ENCODE results near the gene PALM2AKAP2.

The PALM2AKAP2 gene

DNA sequence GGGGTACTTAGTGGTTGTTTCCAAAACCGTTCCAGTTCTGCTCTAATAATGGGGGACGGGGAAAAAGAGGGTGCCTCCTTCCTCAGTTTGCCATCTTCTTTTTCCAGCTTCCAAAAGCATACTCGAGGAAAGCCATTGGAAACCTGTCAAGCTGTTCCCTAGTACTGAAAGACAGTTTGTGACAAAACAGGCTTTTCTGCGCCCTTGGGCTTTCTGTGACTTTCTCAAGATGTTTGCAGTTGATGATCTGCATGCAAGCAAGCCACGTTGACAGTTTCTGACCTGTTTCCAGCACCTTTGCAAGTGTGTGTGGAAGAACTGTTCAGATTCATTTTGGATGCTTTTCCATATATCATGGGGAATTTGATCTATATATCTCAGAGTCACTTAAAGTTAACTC, 26.7 kb upstream of the PALM2AKAP2 start:
- Mint-ChIP-seq H3K9me3 (no peaks in the 10 kb centered on the region), H3K36me3 (ENCODE audit: low read depth) (no peaks in the 10 kb centered on the region), H3K27me3 (ENCODE audit: low read depth) (no peaks in the 10 kb centered on the region), H3K4me3 (no peak overlapping the region), H3K27ac (no peak overlapping the region), H3K4me1 (peaks cover 15% of the 10 kb centered on the region)
- TF ChIP-seq, protein P1, sequence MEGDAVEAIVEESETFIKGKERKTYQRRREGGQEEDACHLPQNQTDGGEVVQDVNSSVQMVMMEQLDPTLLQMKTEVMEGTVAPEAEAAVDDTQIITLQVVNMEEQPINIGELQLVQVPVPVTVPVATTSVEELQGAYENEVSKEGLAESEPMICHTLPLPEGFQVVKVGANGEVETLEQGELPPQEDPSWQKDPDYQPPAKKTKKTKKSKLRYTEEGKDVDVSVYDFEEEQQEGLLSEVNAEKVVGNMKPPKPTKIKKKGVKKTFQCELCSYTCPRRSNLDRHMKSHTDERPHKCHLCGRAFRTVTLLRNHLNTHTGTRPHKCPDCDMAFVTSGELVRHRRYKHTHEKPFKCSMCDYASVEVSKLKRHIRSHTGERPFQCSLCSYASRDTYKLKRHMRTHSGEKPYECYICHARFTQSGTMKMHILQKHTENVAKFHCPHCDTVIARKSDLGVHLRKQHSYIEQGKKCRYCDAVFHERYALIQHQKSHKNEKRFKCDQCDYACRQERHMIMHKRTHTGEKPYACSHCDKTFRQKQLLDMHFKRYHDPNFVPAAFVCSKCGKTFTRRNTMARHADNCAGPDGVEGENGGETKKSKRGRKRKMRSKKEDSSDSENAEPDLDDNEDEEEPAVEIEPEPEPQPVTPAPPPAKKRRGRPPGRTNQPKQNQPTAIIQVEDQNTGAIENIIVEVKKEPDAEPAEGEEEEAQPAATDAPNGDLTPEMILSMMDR (IDR thresholded peaks at IDR 0.05; ENCODE audit: unreplicated experiment in 3 of 3) = no peak

DNA sequence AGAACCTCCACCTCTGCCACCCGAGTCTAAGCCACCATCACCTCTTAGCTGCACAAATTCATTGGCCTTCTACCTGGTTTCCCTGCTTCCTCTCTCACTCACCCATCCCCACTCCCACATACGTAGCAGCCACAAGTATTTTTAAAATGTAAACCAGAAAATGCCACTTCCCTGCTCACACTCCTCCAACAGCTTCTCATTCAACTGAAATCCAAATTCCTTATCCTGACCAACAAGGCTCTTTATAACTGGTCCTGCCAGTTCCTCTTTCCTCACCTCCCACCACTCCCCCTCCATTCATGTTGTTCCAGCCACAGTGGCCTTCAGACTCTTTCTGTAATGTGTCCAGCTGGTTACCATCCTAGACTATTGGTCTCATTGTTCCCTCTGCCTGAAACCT, 25.0 kb upstream of the PALM2AKAP2 start:
- Mint-ChIP-seq H3K9me3 (no peaks in the 10 kb centered on the region), H3K36me3 (ENCODE audit: low read depth) (no peaks in the 10 kb centered on the region), H3K4me3 (no peak overlapping the region), H3K4me1 (peaks cover 15% of the 10 kb centered on the region), H3K27ac (no peak overlapping the region), H3K27me3 (ENCODE audit: low read depth) (no peaks in the 10 kb centered on the region)
- TF ChIP-seq, protein P1 (IDR thresholded peaks at IDR 0.05; ENCODE audit: unreplicated experiment in 3 of 3) = no peak

DNA sequence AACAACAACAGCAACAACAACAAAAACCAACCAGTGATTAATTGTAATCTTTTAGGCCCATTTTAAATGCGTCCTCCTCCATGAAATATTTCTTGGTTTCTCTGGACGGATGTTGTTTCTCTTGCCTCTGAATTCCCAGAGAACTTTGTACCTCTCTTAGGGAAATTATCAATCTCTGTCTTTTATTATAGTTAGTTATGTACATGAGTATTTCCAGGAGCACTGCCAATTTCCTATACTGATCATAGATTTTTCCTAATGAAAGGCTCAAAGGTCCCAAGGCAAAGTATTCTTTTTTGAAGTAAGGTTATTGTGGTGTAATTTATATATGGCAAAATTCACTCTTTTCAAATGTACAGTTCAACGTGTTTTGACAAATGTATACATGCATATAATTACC, 20.4 kb upstream of the PALM2AKAP2 start:
- H3K27ac Mint-ChIP-seq = no peak overlapping the region
- H3K4me1 Mint-ChIP-seq = no peaks in the 10 kb centered on the region
- H3K9me3 Mint-ChIP-seq = no peaks in the 10 kb centered on the region
- TF ChIP-seq, protein P1 (IDR thresholded peaks at IDR 0.05; ENCODE audit: unreplicated experiment in 3 of 3) = no peak
- no peak overlapping the region for H3K4me3 Mint-ChIP-seq
- peaks cover 11% of the 10 kb centered on the region for H3K27me3 Mint-ChIP-seq (ENCODE audit: low read depth)
- H3K36me3 Mint-ChIP-seq (ENCODE audit: low read depth) = no peaks in the 10 kb centered on the region

DNA sequence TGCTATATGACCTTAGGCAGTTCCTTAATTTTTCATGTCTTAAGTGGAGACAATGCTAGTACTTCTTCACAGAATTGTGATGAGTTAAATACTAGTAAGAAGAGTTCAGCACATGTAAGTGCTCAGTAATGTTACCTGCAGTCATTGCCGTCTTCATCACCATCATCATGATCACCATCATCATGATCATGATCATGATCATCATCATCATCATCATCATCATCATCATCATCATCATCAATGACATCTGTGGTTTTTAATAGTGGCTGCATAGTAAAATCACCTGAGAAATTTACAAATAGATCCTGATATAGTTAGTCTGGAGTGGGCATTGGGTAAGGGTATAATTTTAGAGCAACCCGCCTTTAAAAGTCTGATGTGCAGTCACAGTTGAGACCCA, 14.7 kb upstream of the PALM2AKAP2 start:
- Mint-ChIP-seq H3K9me3 (no peaks in the 10 kb centered on the region), H3K36me3 (ENCODE audit: low read depth) (no peaks in the 10 kb centered on the region), H3K27me3 (ENCODE audit: low read depth) (peaks cover 11% of the 10 kb centered on the region), H3K27ac (no peak overlapping the region), H3K4me1 (peaks cover 28% of the 10 kb centered on the region), H3K4me3 (no peak overlapping the region)
- TF ChIP-seq, protein P1 (IDR thresholded peaks at IDR 0.05; ENCODE audit: unreplicated experiment in 3 of 3) = no peak

DNA sequence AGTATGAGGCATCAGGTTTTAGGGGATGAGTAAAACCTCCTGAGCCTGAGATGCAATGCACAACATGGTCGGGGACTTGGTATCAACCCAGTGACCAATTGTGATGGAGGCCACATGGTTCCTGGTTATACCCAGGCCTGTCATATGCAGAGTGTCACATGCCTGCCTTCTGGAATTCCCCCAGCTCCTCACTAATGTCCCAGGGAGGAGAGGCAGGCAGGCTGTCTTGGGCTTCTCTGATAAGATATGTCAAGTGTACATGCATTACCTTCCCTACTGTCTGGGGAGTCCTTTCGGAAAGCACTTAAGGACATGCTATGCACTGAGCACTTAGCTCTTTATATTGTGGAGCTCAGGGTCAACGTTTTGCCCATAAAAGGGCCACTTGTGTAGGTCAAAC, 14.2 kb upstream of the PALM2AKAP2 start:
- Mint-ChIP-seq H3K4me3 (no peak overlapping the region), H3K4me1 (peaks cover 33% of the 10 kb centered on the region), H3K9me3 (no peaks in the 10 kb centered on the region), H3K27ac (no peak overlapping the region), H3K36me3 (ENCODE audit: low read depth) (no peaks in the 10 kb centered on the region), H3K27me3 (ENCODE audit: low read depth) (peaks cover 11% of the 10 kb centered on the region)
- TF ChIP-seq, protein P1 (IDR thresholded peaks at IDR 0.05; ENCODE audit: unreplicated experiment in 3 of 3) = no peak

DNA sequence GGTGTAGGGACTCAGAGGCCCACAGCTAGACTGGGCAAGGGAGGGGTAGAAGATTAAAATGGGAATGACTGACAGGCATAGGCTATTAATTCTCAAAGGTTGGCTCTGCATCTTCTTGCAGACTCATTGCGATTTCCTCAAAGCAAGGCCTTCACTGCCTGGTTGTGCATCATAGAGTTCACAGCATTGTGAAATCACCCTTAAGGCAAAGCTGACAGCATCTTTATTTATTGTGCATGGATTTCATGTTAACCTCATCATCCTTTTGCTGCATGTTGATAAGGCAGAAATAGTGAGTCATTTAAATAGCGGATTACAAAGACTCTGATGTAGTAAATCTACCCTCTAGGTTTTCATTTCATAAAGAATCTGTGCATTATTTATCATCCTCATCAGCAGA, 13.6 kb upstream of the PALM2AKAP2 start:
- Mint-ChIP-seq H3K36me3 (ENCODE audit: low read depth) (no peaks in the 10 kb centered on the region), H3K27me3 (ENCODE audit: low read depth) (peaks cover 11% of the 10 kb centered on the region), H3K4me1 (peaks cover 39% of the 10 kb centered on the region), H3K4me3 (no peak overlapping the region), H3K27ac (peak overlapping the region in 1 of 3 experiments; percentile 11), H3K9me3 (no peaks in the 10 kb centered on the region)
- TF ChIP-seq, protein P1 (IDR thresholded peaks at IDR 0.05; ENCODE audit: unreplicated experiment in 3 of 3) = no peak

All from nephron (organoid).